DMS53 treated with DMSO at 0.1 percent for 48 hours (cell line): Measurements from ENCODE around the gene TBC1D19.
A peak's percentile ranks its signal among the peaks of the same experiment; 100 is the strongest.
"Not testable (repeated sequence)": the region's sequence is repeated elsewhere in the genome, so short reads cannot be mapped to it uniquely, and the experiment has no call there.

Experiments
- DNase-seq: peaks from one replicate; lab custom pipeline; 2025; ENCODE audit not compliant: unreplicated experiment; lab: John Stamatoyannopoulos, UW

Gene TBC1D19, protein sequence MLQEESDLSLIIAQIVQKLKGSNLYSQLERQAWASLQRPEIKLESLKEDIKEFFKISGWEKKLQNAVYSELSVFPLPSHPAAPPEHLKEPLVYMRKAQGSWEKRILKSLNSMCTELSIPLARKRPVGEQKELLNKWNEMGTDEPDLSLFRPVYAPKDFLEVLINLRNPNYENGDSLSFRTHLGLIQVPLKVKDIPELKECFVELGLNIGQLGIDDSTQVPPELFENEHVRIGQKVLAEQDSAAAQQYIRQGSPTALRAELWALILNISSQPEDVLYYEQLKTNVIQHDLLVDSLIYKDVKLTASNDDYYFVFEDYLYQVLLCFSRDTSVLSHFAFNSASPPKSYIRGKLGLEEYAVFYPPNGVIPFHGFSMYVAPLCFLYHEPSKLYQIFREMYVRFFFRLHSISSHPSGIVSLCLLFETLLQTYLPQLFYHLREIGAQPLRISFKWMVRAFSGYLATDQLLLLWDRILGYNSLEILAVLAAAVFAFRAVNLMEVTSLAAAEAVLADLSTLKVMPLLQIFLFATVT

DNA sequence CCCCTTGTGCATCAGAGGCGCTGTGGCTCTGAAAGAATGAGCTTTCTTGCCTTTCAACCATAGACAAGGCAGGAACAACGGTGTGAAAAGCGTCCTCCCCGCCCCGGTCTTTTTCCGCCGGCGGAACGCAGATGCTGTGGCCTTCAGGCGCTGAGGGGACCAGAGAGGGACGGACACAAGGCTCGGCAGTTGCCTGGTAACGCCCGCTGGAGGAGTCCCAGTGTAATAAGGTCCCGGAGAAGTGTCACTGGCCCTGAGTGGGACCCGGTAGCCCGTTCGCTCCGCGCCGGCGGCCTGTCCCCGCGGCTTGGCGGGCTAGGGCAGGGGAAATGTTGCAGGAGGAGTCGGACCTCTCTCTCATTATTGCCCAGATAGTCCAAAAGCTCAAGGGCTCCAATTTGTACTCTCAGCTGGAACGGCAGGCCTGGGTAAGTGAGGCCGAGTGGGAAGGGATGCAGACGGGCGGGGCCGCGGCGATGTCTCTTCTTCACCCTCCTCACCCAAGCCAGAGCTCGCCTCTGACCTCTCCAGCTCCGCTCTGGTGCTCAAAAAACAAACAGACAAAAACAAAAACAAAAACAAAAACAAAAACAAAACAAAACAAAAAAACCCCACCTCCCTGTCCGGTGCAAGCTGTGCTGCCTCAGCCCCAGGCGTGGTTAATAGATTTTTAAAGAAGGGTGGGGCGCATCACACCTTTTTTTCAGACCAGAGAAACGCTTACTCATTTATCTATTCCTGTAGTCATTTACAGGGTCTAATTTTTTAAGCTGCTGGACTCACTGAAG lies at the start of gene TBC1D19:
Gene TBC1D19 (plus strand): TSS at position 220 of the 788 bp plus-strand sequence. CDS start 110 bp downstream, at position 330.
- peak; percentile 95 for DNase-seq

DNA sequence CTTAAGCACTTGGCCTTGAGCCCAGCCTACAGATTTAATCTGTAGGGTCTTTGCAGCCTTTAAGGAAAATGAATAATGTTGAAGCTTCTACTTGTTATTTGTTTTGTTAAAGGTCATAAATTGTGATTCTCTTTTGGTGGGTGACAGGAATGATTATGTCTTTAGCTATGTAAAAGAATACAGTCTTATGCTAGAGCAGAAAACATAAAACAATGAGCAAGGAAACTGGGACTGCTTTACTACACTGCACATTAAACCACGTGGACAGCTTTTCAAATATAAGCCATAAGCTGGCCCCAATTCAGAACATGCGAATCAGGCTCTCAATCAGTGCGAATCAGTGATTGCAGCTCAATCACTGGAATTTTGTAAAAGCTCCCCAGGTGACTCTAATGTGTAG lies 40.9 kb upstream of the TBC1D19 start:
- DNase-seq: no peak

DNA sequence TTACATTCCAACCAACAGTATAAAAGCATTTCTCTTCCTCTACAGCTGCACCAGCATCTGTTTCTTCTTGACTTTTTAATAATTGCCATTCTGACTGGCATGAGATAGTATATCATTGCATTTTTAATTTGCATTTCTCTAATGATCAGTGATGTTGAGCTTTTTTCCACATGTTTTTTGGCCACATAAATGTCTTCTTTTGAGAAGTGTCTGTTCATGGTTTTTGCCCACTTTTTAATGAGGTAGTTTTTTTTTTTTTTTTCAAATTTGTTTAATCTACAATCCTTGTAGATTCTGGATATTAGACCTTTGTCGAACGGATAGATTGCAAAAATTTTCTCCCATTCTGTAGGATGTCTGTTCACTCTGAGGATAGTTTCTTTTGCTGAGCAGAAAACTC lies 39.5 kb upstream of the TBC1D19 start:
- no peak for DNase-seq

DNA sequence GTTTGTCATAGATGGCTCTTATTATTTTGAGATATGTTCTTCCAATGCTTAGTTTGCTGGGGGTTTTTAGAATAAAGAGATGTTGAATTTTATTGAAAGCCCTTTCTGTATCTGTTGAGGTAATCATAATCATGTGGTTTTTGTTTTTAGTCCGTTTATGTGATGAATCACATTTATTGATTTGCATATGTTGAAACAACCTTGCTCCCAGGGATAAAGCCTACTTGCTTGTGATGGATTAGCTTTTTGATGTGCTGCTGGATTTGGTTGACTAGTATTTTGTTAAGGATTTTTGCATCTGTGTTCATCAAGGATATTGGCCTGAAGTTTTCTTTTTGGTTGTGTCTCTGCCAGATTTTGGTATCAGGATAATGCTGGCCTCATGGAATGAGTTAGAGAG lies 35.5 kb upstream of the TBC1D19 start:
- not testable (repeated sequence) for DNase-seq

DNA sequence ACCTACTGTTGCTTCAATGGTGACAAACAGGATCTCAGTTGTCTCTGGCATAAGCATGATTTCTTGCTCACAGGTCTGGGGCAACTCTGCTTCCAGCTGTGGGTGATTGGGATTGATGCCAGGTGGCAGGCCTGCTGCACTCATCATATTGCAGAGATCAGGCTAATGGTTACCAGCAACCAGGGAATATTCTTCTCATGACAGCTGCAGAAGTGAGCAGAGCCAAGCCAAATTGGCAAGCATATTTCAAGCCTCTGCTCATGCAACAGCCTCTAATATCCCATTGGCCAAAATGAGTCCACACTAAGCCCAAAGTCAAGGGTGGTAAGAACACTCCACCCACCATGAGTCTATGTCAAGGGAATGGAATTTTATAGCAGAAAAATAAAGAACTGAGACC lies 26.7 kb upstream of the TBC1D19 start:
- DNase-seq: no peak

DNA sequence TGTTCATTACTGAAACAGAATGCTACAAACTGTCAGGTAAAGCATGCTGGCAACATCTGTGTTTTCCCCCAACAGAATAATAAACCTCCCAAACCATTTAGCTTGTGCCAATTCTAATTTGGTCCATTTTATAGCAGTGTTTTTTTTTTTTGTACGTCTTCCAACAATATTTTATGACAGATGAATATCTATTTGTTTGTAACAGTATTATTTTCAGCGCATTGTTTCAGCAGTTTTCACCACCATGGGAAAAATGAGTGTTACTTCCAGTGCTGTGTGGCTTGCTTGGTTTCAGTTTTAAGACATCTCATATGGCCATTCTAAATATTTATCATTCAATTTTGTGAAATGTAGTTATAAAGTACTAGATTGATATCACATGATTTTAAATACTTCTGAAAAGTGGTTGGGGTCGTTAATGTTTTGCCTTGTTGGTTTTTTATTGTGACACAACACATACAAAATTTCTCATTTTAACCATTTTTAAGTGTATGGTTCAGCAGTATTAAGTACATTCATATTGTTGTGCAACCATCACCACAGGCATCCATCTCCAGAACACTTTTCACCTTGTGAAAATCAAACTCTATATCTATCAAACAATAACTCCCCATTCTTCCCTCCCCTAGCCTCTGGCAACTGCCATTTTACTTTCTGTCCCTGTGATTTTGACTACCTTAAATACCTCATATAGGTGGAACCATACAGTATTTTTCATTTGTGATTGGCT lies 25.6 kb upstream of the TBC1D19 start:
- no peak for DNase-seq

DNA sequence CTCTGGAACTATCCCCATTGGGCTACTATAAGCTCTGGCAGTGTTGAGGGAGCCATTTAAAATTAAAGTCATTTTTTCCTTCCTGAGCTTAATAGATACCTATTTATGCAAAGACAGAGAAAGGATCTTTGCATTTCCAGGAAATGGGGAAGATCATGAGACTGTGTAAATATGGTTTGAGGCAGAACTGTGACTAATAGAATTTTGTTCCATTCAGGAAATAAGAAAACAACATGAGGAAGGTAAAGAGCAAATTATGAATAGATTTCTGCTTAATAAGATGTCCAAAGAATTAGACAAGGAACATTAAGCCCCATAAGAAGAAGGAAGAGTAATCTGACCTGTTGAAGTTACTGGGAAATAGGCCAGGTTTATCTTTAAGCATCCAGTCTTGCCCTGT lies 17.8 kb upstream of the TBC1D19 start:
- no peak for DNase-seq

DNA sequence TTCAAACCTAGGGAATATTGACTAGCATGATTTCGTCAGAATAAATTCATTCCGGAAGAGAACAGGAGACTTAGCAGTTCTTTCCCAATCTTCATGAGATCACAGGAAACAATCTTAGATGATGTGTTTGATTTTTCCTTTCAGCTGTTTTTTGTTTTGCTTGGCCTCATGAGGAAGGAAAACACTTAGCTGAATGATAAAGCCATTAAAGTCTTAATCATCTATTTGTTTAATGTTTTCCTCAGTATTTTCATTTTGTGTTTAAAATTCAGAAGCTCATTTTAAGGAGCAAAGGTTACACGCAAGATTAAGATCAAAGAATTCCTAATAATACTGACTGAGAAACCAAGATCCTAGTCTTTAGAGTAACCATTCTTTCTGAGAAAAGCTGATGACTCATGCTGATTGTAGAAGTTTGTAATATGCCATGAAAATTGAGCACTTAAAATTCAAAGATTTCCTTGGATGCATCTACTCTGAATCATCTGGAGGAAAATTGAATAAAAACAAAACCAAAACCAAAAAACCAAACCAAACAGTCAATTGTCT lies 15.4 kb upstream of the TBC1D19 start:
- DNase-seq: no peak

DNA sequence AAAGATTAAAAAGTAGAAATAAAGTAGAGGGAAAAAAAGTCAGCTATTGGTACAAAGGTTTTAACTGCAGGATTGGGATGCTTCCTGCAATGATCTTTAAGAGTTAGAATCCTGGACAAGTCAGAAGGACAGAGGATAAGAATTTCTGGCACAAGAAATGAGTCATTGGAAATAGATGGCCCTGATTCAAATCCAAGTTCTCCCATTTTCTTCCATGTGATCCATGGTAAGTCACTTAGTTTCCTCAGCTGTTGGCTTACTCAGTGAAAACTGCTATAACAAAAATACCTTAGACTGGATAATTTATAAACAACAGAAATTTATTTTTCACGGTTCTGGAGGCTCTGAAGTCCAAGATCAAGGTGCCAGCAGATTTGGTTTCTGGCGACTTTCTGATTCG lies 13.3 kb upstream of the TBC1D19 start:
- DNase-seq: no peak

DNA sequence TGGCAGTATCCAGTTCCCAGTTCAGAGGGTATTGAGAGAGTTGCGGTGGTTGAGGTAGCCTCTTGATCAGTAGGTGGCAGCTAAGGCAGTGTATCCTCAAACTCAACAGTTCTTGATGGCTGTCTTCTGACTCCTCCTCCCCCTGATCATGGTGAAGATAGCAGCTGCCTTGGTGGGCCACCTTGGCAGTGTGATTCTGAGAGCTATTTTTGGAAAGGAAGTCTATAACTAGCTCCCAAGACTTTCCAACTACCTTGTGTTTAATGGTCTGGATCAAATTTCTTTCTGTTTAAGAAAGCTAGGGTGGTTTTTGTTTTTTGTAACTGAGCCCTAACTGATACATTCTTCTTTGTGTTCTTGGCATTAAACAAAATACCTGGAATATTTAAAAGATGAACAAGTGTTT lies 10.5 kb upstream of the TBC1D19 start:
- no peak for DNase-seq

DNA sequence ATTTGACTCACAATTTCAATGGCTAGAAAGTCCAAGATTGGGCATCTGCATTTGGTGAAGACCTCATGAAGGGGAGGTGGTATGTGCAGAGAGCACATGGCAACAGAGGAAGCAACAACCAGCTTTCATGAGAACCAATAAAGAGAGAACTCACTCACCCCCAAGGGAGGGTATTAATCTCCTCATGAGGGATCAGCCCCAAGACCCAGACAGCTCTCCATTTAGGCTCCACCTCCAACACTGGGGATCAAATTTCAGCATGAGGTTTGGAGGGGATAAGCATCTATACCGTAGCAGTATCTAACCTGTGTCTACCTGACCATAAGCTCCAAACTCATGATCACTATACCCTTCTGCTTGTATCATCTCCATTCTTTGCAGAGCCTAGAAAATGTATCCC lies 9.3 kb upstream of the TBC1D19 start:
- DNase-seq: no peak

DNA sequence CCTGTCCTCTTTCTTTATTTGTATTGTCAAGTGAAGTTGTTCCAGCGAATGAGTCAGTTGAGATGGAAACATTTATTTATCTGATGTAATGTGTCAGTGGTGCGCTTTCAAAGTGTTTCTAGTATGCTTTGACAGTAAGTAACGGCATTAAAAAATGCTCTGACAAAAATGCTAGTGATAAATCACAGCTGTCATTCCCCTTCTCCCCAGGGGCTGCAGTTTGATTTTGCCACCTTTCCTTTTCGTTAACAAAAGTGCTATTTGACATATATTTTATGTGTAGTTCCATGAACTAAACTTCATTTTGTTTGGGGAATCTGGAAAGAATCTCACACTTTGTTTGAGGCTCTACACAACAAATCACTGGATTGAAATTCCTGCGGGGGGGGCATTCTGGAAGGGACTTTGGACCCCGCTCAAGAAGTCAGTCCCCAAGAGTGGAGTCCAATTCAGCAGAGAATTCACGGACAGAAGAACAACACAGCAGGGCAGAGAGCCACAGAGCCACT lies 7.6 kb upstream of the TBC1D19 start:
- DNase-seq: no peak

DNA sequence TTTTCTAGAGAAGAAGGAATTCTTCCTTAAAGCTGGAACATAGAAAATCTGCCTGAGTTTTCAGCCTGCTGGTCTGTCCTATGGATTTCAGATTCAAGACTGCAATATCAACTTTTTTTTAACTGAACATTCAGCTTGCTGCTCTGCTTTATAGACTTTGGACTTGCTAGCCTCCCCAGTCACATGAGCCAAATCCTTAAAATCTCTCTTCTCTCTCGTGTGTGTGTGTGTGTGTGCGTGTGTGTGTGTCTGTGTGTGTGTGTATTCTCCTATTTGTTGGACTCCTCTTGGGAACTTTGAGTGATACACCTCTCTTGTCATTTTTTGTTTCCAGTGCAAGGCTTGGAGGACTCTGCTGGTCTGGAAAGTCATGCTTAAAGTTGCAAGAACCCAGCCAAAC lies 6.8 kb upstream of the TBC1D19 start:
- DNase-seq: no peak

DNA sequence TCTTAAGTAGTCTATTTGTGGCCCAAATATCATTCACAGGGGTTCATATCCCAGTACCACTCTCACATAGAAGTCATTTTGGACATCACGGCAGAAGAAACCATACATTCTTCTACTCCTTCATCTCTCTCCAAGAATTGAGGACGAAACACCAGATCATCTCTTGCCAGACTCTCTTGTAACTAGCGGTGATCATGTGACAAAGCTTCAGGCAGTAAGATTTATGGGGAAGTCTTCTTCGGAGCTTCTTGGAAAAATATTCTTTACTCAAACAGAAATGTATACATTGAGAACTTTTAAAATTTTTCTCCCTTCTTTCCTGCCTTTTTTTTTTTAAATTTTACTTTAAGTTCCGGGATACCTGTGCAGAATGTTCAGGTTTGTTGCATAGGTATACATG lies 4.7 kb upstream of the TBC1D19 start:
- no peak for DNase-seq

DNA sequence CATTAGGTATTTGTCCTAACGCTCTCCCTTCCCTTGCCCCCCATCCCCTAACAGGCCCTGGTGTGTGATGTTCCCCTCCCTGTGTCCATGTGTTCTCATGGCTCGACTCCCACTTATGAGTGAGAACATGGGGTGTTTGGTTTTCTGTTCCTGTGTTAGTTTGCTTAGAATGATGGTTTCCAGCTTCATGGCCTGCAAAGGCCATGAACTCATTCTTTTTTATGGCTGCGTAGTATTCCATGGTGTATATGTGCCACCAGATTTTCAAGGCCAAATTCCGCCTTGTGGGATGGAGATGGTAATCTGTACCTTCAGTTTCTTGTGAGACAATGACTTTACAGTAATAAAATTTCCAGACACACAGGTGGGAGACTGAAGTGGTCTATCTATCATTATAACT lies 2.5 kb upstream of the TBC1D19 start:
- DNase-seq: not testable (repeated sequence)

DNA sequence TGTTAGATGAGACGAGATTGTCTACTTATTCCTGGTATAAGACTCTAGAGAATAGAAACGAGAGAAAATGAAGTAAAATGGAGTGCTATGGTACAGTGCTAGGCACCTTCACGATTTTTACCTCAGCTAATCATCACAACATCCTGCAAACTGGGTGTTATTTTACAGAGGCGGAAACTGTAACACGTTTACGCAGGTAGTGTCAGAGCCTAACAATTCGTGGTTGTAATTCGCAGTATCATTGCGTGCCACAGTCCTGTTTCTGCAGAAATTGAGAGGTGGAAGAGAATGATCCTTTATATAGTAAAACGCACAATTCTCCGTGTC lies 383 bp upstream of the TBC1D19 start:
- peak; percentile 95 for DNase-seq

DNA sequence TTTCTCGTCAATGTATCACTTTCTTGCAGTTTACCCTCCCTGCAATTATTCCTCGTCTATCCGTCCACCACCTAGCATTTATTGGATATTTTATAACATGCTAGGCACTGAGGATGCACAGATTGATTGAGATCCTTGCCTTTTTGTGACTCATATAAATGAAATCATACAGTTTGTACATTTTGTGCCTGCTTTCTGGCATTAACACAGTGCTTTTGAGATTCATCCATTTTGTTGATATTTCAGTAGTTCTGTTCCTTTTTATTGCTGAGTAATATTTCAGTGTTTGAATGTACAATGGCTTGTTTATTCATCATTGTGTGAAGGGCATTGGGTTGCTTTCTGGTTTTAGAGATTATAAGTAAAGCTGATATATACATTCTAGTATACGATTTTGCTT lies 841 bp downstream of the TBC1D19 start:
- no peak for DNase-seq

DNA sequence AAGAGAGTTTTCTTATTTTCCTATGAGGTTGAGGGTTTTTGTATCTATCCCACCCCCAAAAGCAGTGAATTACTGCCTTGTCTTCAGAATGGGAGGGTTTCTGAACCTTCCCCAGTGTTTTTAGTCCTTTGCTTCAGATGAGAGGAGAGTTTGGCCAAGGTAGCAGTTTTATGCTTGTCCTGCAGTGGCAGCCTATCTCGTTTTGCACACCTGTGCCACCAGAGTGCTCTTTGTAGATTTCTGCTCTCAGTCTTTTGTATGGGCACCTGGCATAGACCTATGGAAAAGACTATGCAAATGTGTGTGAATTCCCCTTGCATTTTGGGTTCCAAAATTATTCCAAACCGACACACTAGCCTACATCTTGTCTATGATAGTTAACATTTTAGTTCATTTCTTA lies 5.8 kb downstream of the TBC1D19 start:
- DNase-seq: no peak

DNA sequence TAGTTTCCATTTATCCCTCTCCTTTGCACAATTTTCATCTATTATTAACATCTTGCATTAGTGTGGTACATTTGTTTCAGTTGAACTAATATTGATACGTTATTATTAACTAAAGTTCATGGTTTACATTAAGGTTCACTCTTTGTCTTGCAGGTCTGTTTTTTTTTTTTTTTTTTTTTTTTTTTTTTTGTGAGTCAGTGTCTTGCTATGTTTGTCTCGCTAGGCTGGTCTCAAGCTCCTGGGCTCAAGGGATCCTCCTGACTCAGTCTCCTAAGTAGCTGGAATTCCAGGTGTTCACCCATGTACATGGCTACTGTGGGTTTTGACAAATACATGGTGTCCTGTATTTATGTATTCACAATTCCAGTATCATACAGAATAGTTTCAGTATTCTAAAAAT lies 6.8 kb downstream of the TBC1D19 start:
- no peak for DNase-seq

DNA sequence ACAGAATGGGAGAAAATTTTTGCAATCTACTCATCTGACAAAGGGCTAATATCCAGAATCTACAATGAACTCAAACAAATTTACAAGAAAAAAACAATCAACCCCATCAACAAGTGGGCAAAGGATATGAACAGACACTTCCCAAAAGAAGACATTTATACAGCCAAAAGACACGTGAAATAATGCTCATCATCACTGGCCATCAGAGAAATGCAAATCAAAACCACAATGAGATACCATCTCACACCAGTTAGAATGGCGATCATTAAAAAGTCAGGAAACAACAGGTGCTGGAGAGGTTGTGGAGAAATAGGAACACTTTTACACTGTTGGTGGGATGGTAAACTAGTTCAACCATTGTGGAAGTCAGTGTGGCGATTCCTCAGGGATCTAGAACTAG lies 9.7 kb downstream of the TBC1D19 start:
- DNase-seq: not testable (repeated sequence)

DNA sequence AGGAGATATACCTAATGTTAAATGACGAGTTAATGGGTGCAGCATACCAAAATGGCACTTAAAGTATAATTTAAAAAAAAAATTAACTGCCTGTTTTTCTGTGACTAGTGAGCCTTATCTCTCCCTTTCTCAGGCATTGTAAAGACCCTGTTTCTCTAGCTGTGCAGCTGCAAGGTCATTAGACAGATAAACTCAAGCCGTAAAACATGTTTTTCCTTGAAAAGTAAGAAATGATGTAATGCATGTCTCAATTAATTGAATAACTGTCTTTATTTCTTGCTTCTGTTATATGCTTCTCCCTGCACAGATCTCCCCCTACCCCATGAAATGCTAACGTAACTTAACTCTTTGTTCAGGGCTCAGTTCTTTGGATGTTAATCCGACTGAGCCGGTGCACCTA lies 10.5 kb downstream of the TBC1D19 start:
- DNase-seq: no peak
